Esophagus mucosa (tissue), 1 donor: ENCODE data around the gene MAGIX. TPM values are rescaled to one million over a fixed set of nuclear protein-coding genes. Genes with fewer than 3 reads are reported as not detected.
A peak's percentile ranks its signal among the peaks of the same experiment; 100 is the strongest.

Source experiments
- ATAC-seq: fragments of 200-7000 bp; cut with Tn5 transposase; one replicate; pipeline ENCODE4 v1.9.1; 2020
- total RNA-seq: library from RNA; stranded (reverse); gene quantifications from one replicate; pipeline ENCODE4 v1.2.4, GENCODE V29; 2023
- donor health status: DM: yes; HTN: yes; CAD: no.

MAGIX gene
- total RNA-seq, 1 donor from 2014 or later = 4.7 TPM

GRCh38 chrX:49184294-49185281, 22.0 kb downstream of the MAGIX start:
- ATAC-seq = peak; percentile 87

GRCh38 chrX:49186125-49187027, 23.8 kb downstream of the MAGIX start, which contains the start of gene PRICKLE3:
TSS of gene PRICKLE3 (minus strand) at chrX:49186373. CDS start at chrX:49186297, 76 bp downstream.
- ATAC-seq = peak; percentile 12

- no peak for ATAC-seq
These were observed 24.5 kb downstream of the MAGIX start for GRCh38 chrX:49187028-49187394.

GRCh38 chrX:49187526-49187925, 25.0 kb downstream of the MAGIX start:
- ATAC-seq = no peak

GRCh38 chrX:49188468-49189076, 26.0 kb downstream of the MAGIX start:
- no peak for ATAC-seq

- no peak for ATAC-seq
These were observed 27.0 kb downstream of the MAGIX start for GRCh38 chrX:49189606-49190005.

- peak; percentile 90 for ATAC-seq
These were observed 28.4 kb downstream of the MAGIX start for GRCh38 chrX:49190821-49191573.

- ATAC-seq = peak; percentile 0
These were observed 29.0 kb downstream of the MAGIX start for GRCh38 chrX:49191574-49192011.

- no peak for ATAC-seq
These were observed 30.3 kb downstream of the MAGIX start for GRCh38 chrX:49192722-49193328.

GRCh38 chrX:49193542-49193964, 31.0 kb downstream of the MAGIX start:
- no peak for ATAC-seq

- no peak for ATAC-seq
These were observed 35.1 kb downstream of the MAGIX start for GRCh38 chrX:49197543-49198087.

GRCh38 chrX:49198540-49199314, 36.2 kb downstream of the MAGIX start:
- ATAC-seq = no peak

- no peak for ATAC-seq
These were observed 36.7 kb downstream of the MAGIX start for GRCh38 chrX:49199315-49199595.

GRCh38 chrX:49199906-49200771, 37.6 kb downstream of the MAGIX start, which contains the start of gene SYP:
TSS of gene SYP (minus strand) at chrX:49200193. CDS start at chrX:49200186, 7 bp downstream.
- ATAC-seq = peak; percentile 95

- no peak for ATAC-seq
These were observed 39.5 kb downstream of the MAGIX start for GRCh38 chrX:49202022-49202421.

- no peak for ATAC-seq
These were observed 41.0 kb downstream of the MAGIX start for GRCh38 chrX:49203536-49203935.

GRCh38 chrX:49204017-49204416, 41.5 kb downstream of the MAGIX start:
- no peak for ATAC-seq

GRCh38 chrX:49204709-49205108, 42.2 kb downstream of the MAGIX start:
- no peak for ATAC-seq

GRCh38 chrX:49205443-49205842, 42.9 kb downstream of the MAGIX start:
- ATAC-seq = no peak
